Measurements from ENCODE around the gene TSTD2. TPM values are rescaled to one million over a fixed set of nuclear protein-coding genes. Genes with fewer than 3 reads are reported as not detected.

The TSTD2 gene
- total RNA-seq, 1 donor from 2014 or later = 21.4 TPM

GRCh38 chr9:97570899-97571298, 62.3 kb downstream of the TSTD2 start:
- peak overlapping the region; percentile 40 to 63 (median 50) for H3K9ac ChIP-seq (ENCODE audit: low read depth in 1 of 3, low read length in 3 of 3)
- H3K36me3 ChIP-seq (ENCODE audit: control insufficient read depth in 3 of 3, insufficient read depth in 3 of 3, low read length in 3 of 3) = peaks cover 34 to 38% (median 34%) of the 10 kb centered on the region in 3 donors
- H3K4me1 ChIP-seq (ENCODE audit: control insufficient read depth in 3 of 3, insufficient read depth in 3 of 3, low read length in 3 of 3) = peaks cover 37 to 46% (median 37%) of the 10 kb centered on the region in 3 donors

GRCh38 chr9:97568461-97569275, 64.5 kb downstream of the TSTD2 start:
- Histone ChIP-seq H3K27me3 (ENCODE audit: control insufficient read depth in 3 of 3, insufficient read depth in 3 of 3, low read length in 3 of 3) (no peaks in the 10 kb centered on the region), H3K4me1 (ENCODE audit: control insufficient read depth in 3 of 3, insufficient read depth in 3 of 3, low read length in 3 of 3) (peaks cover 47 to 59% (median 48%) of the 10 kb centered on the region in 3 donors), H3K9ac (ENCODE audit: low read depth in 1 of 3, low read length in 3 of 3) (no peak overlapping the region), H3K36me3 (ENCODE audit: control insufficient read depth in 3 of 3, insufficient read depth in 3 of 3, low read length in 3 of 3) (peaks cover 35 to 41% (median 36%) of the 10 kb centered on the region in 3 donors), H3K27ac (ENCODE audit: low read depth, low read length) (peak overlapping the region; percentile 75), H3K9me3 (ENCODE audit: control insufficient read depth in 3 of 3, low read length in 3 of 3) (no peaks in the 10 kb centered on the region), H3K4me3 (ENCODE audit: low read length in 3 of 3) (no peak overlapping the region)

More at GRCh38 chr9:97570899-97571298, 62.3 kb downstream of the TSTD2 start:
- H3K27ac ChIP-seq (ENCODE audit: low read depth, low read length) = peak overlapping the region; percentile 78
- H3K27me3 ChIP-seq (ENCODE audit: control insufficient read depth in 3 of 3, insufficient read depth in 3 of 3, low read length in 3 of 3) = no peaks in the 10 kb centered on the region
- no peaks in the 10 kb centered on the region for H3K9me3 ChIP-seq (ENCODE audit: control insufficient read depth in 3 of 3, low read length in 3 of 3)
- peak overlapping the region in 2 of 3 donors; percentile 6 to 31 for H3K4me3 ChIP-seq (ENCODE audit: low read length in 3 of 3)

- Histone ChIP-seq H3K36me3 (ENCODE audit: control insufficient read depth in 3 of 3, insufficient read depth in 3 of 3, low read length in 3 of 3) (peaks cover 30 to 38% (median 32%) of the 10 kb centered on the region in 3 donors), H3K27me3 (ENCODE audit: control insufficient read depth in 3 of 3, insufficient read depth in 3 of 3, low read length in 3 of 3) (no peaks in the 10 kb centered on the region), H3K9me3 (ENCODE audit: control insufficient read depth in 3 of 3, low read length in 3 of 3) (no peaks in the 10 kb centered on the region), H3K4me1 (ENCODE audit: control insufficient read depth in 3 of 3, insufficient read depth in 3 of 3, low read length in 3 of 3) (peaks cover 51 to 59% (median 51%) of the 10 kb centered on the region in 3 donors), H3K27ac (ENCODE audit: low read depth, low read length) (peak overlapping the region; percentile 75), H3K9ac (ENCODE audit: low read depth in 1 of 3, low read length in 3 of 3) (peak overlapping the region in 1 of 3 donors; percentile 48), H3K4me3 (ENCODE audit: low read length in 3 of 3) (no peak overlapping the region)
Observed at GRCh38 chr9:97567894-97568202, 65.3 kb downstream of the TSTD2 start.

GRCh38 chr9:97567182-97567893, 65.8 kb downstream of the TSTD2 start:
- Histone ChIP-seq H3K9me3 (ENCODE audit: control insufficient read depth in 3 of 3, low read length in 3 of 3) (no peaks in the 10 kb centered on the region), H3K9ac (ENCODE audit: low read depth in 1 of 3, low read length in 3 of 3) (peak overlapping the region in 2 of 3 donors; percentile 16 to 48), H3K4me1 (ENCODE audit: control insufficient read depth in 3 of 3, insufficient read depth in 3 of 3, low read length in 3 of 3) (peaks cover 51 to 57% (median 54%) of the 10 kb centered on the region in 3 donors), H3K36me3 (ENCODE audit: control insufficient read depth in 3 of 3, insufficient read depth in 3 of 3, low read length in 3 of 3) (peaks cover 28 to 38% (median 30%) of the 10 kb centered on the region in 3 donors), H3K27ac (ENCODE audit: low read depth, low read length) (peak overlapping the region; percentile 75), H3K4me3 (ENCODE audit: low read length in 3 of 3) (no peak overlapping the region), H3K27me3 (ENCODE audit: control insufficient read depth in 3 of 3, insufficient read depth in 3 of 3, low read length in 3 of 3) (no peaks in the 10 kb centered on the region)

- H3K9me3 ChIP-seq (ENCODE audit: control insufficient read depth in 3 of 3, low read length in 3 of 3) = no peaks in the 10 kb centered on the region
Observed at GRCh38 chr9:97565262-97565661, 67.9 kb downstream of the TSTD2 start.

GRCh38 chr9:97564291-97565175, 68.6 kb downstream of the TSTD2 start:
- H3K27me3 ChIP-seq (ENCODE audit: control insufficient read depth in 3 of 3, insufficient read depth in 3 of 3, low read length in 3 of 3) = no peaks in the 10 kb centered on the region
- peak overlapping the region; percentile 42 for H3K27ac ChIP-seq (ENCODE audit: low read depth, low read length)
- H3K36me3 ChIP-seq (ENCODE audit: control insufficient read depth in 3 of 3, insufficient read depth in 3 of 3, low read length in 3 of 3) = peaks cover 25 to 26% (median 26%) of the 10 kb centered on the region in 3 donors
- no peak overlapping the region for H3K4me3 ChIP-seq (ENCODE audit: low read length in 3 of 3)
- peak overlapping the region; percentile 11 to 68 (median 54) for H3K9ac ChIP-seq (ENCODE audit: low read depth in 1 of 3, low read length in 3 of 3)
- H3K9me3 ChIP-seq (ENCODE audit: control insufficient read depth in 3 of 3, low read length in 3 of 3) = no peaks in the 10 kb centered on the region
- H3K4me1 ChIP-seq (ENCODE audit: control insufficient read depth in 3 of 3, insufficient read depth in 3 of 3, low read length in 3 of 3) = peaks cover 29 to 39% (median 33%) of the 10 kb centered on the region in 3 donors

More at GRCh38 chr9:97565262-97565661, 67.9 kb downstream of the TSTD2 start:
- Histone ChIP-seq H3K27me3 (ENCODE audit: control insufficient read depth in 3 of 3, insufficient read depth in 3 of 3, low read length in 3 of 3) (no peaks in the 10 kb centered on the region), H3K9ac (ENCODE audit: low read depth in 1 of 3, low read length in 3 of 3) (no peak overlapping the region), H3K36me3 (ENCODE audit: control insufficient read depth in 3 of 3, insufficient read depth in 3 of 3, low read length in 3 of 3) (peaks cover 28 to 32% (median 28%) of the 10 kb centered on the region in 3 donors), H3K27ac (ENCODE audit: low read depth, low read length) (peak overlapping the region; percentile 42), H3K4me1 (ENCODE audit: control insufficient read depth in 3 of 3, insufficient read depth in 3 of 3, low read length in 3 of 3) (peaks cover 31 to 42% (median 36%) of the 10 kb centered on the region in 3 donors), H3K4me3 (ENCODE audit: low read length in 3 of 3) (no peak overlapping the region)

GRCh38 chr9:97563458-97564135, 69.6 kb downstream of the TSTD2 start:
- Histone ChIP-seq H3K9me3 (ENCODE audit: control insufficient read depth in 3 of 3, low read length in 3 of 3) (no peaks in the 10 kb centered on the region), H3K4me1 (ENCODE audit: control insufficient read depth in 3 of 3, insufficient read depth in 3 of 3, low read length in 3 of 3) (peaks cover 29 to 44% (median 36%) of the 10 kb centered on the region in 3 donors), H3K27ac (ENCODE audit: low read depth, low read length) (peak overlapping the region; percentile 42), H3K36me3 (ENCODE audit: control insufficient read depth in 3 of 3, insufficient read depth in 3 of 3, low read length in 3 of 3) (peaks cover 15 to 18% (median 18%) of the 10 kb centered on the region in 3 donors), H3K27me3 (ENCODE audit: control insufficient read depth in 3 of 3, insufficient read depth in 3 of 3, low read length in 3 of 3) (no peaks in the 10 kb centered on the region), H3K9ac (ENCODE audit: low read depth in 1 of 3, low read length in 3 of 3) (peak overlapping the region in 1 of 3 donors; percentile 33), H3K4me3 (ENCODE audit: low read length in 3 of 3) (no peak overlapping the region)

- H3K27ac ChIP-seq (ENCODE audit: low read depth, low read length) = no peak overlapping the region
- H3K9ac ChIP-seq (ENCODE audit: low read depth in 1 of 3, low read length in 3 of 3) = no peak overlapping the region
- no peaks in the 10 kb centered on the region for H3K9me3 ChIP-seq (ENCODE audit: control insufficient read depth in 3 of 3, low read length in 3 of 3)
- H3K27me3 ChIP-seq (ENCODE audit: control insufficient read depth in 3 of 3, insufficient read depth in 3 of 3, low read length in 3 of 3) = no peaks in the 10 kb centered on the region
- peaks cover 12 to 16% (median 14%) of the 10 kb centered on the region in 3 donors for H3K36me3 ChIP-seq (ENCODE audit: control insufficient read depth in 3 of 3, insufficient read depth in 3 of 3, low read length in 3 of 3)
- peaks cover 29 to 44% (median 36%) of the 10 kb centered on the region in 3 donors for H3K4me1 ChIP-seq (ENCODE audit: control insufficient read depth in 3 of 3, insufficient read depth in 3 of 3, low read length in 3 of 3)
- H3K4me3 ChIP-seq (ENCODE audit: low read length in 3 of 3) = no peak overlapping the region
Observed at GRCh38 chr9:97562542-97562941, 70.6 kb downstream of the TSTD2 start.

GRCh38 chr9:97561501-97561900, 71.7 kb downstream of the TSTD2 start:
- Histone ChIP-seq H3K4me1 (ENCODE audit: control insufficient read depth in 3 of 3, insufficient read depth in 3 of 3, low read length in 3 of 3) (peaks cover 31 to 48% (median 40%) of the 10 kb centered on the region in 3 donors), H3K27me3 (ENCODE audit: control insufficient read depth in 3 of 3, insufficient read depth in 3 of 3, low read length in 3 of 3) (no peaks in the 10 kb centered on the region), H3K9me3 (ENCODE audit: control insufficient read depth in 3 of 3, low read length in 3 of 3) (no peaks in the 10 kb centered on the region), H3K36me3 (ENCODE audit: control insufficient read depth in 3 of 3, insufficient read depth in 3 of 3, low read length in 3 of 3) (peaks cover 10 to 14% (median 14%) of the 10 kb centered on the region in 3 donors), H3K9ac (ENCODE audit: low read depth in 1 of 3, low read length in 3 of 3) (no peak overlapping the region), H3K27ac (ENCODE audit: low read depth, low read length) (no peak overlapping the region), H3K4me3 (ENCODE audit: low read length in 3 of 3) (no peak overlapping the region)

Measured in skeletal muscle tissue (tissue), 4 donors.